Aorta (tissue), 5 donors: ENCODE data around the gene HOXC4. TPM values are rescaled to one million over a fixed set of nuclear protein-coding genes. Genes with fewer than 3 reads are reported as not detected.

ENCODE experiments used
- ATAC-seq: fragments of 200-7000 bp; cut with Tn5 transposase; one replicate; pipeline ENCODE4 v1.9.1; 2022; ENCODE audit warnings: moderate library complexity; ENCODE audit not compliant: low FRiP score
- DNase-seq, 2 donors: peaks; one replicate each; pipeline ENCODE4 v3.0.0-alpha.2; 2020
- H3K27ac ChIP-seq, 2 donors: one replicate each; pipeline ENCODE4 v1.5.1; 2013; ENCODE audit warnings: low read length in 2 of 2, mild to moderate bottlenecking in 2 of 2, moderate library complexity in 2 of 2, control low read depth in 1 of 2, inconsistent platforms in 1 of 2, low read depth in 1 of 2
- H3K27me3 ChIP-seq, 2 donors: one replicate each; pipeline ENCODE4 v1.6.1; 2013; ENCODE audit warnings: control low read depth in 1 of 2, low read length in 1 of 2, mild to moderate bottlenecking in 1 of 2, moderate library complexity in 1 of 2; ENCODE audit not compliant: insufficient read depth in 2 of 2, control insufficient read depth in 1 of 2
- H3K36me3 ChIP-seq, 2 donors: one replicate each; pipeline ENCODE4 v1.6.1; 2013; ENCODE audit warnings: control low read depth in 1 of 2, low read length in 1 of 2, mild to moderate bottlenecking in 1 of 2; ENCODE audit not compliant: insufficient read depth in 2 of 2, control insufficient read depth in 1 of 2
- H3K4me1 ChIP-seq, 2 donors: one replicate each; pipeline ENCODE4 v1.6.1; 2013; ENCODE audit warnings: low read length in 2 of 2, control low read depth in 1 of 2, mild to moderate bottlenecking in 1 of 2, moderate library complexity in 1 of 2; ENCODE audit not compliant: insufficient read depth in 2 of 2, control insufficient read depth in 1 of 2
- H3K4me3 ChIP-seq, 2 donors: one replicate each; pipeline ENCODE4 v1.5.1; 2013; ENCODE audit warnings: low read length in 2 of 2, control low read depth in 1 of 2, mild to moderate bottlenecking in 1 of 2
- H3K9me3 ChIP-seq: one replicate; pipeline ENCODE4 v1.6.1; 2013; ENCODE audit warnings: mild to moderate bottlenecking, low read length; ENCODE audit not compliant: control insufficient read depth
- whole genome bisulfite sequencing, 2 donors: extraction: QIAGEN DNeasy Blood & Tissue Kit; methylation state at CpG; one replicate each; pipeline ENCODE4 v1.1.7; 2013; 5-methylcytosine and 5-hydroxymethylcytosine counted together
- intact Hi-C, 2 donors: fragments of 100-400 bp; cut with DNase I; formaldehyde crosslinking; loops; one replicate each; pipeline versions ENCODE4 v1.14.2 to v1.15.0; 2022
- polyA plus RNA-seq, 2 donors: library from polyadenylated mRNA; stranded (reverse); fragments of 200-250 nt; gene quantifications; one replicate each; pipeline ENCODE4 v1.2.3, GENCODE V29; 2013
- total RNA-seq, 2 donors: library from RNA; stranded (reverse); fragmentation: NEBNext Ultra II Directional; extraction: Animal tissue kit (Norgen Biotek cat#: 25700); gene quantifications; one replicate each; pipeline ENCODE4 v1.2.1, GENCODE V29; 2021
- donor health status: healthy with polysubstance abuse.
- donor health status: Bipolar disorder and iron deficiency.
- donor health status: DM: no; HTN: no; CAD: no.
- donor health status: DM: no; HTN: no; CAD: no.
- donor health status: DM: yes; HTN: yes; CAD: no.

The HOXC4 gene
- total and polyA plus RNA-seq, 4 donors = 1.4 to 18.4 (median 5.9) TPM

GRCh38 chr12:54015018-54015931, 38.4 kb upstream of the HOXC4 start:
- H3K4me3 ChIP-seq = no peak overlapping the region
- DNase-seq (peak in 1 of 2 donors; percentile 36), ATAC-seq (no peak)
- H3K36me3 ChIP-seq = no peaks in the 10 kb centered on the region
- intact Hi-C loops = no loop called here
- 63 to 77% methylated on average over 23 of the region's 23 CpGs for WGBS, 2 donors
- no peak overlapping the region for H3K27ac ChIP-seq
- no peaks in the 10 kb centered on the region for H3K9me3 ChIP-seq
- no peaks in the 10 kb centered on the region for H3K4me1 ChIP-seq
- H3K27me3 ChIP-seq = no peaks in the 10 kb centered on the region

- Histone ChIP-seq H3K9me3 (no peaks in the 10 kb centered on the region), H3K4me1 (no peaks in the 10 kb centered on the region), H3K4me3 (no peak overlapping the region), H3K36me3 (no peaks in the 10 kb centered on the region), H3K27ac (no peak overlapping the region), H3K27me3 (no peaks in the 10 kb centered on the region)
- ATAC-seq (no peak), DNase-seq (peak in 1 of 2 donors; percentile 44)
- intact Hi-C loops = no loop called here
- WGBS, 2 donors = 53 to 77% methylated on average over 3 of the region's 3 CpGs
Measured at GRCh38 chr12:54016051-54016450, 37.6 kb upstream of the HOXC4 start.

GRCh38 chr12:54016478-54016964, 37.1 kb upstream of the HOXC4 start:
- no peaks in the 10 kb centered on the region for H3K36me3 ChIP-seq
- no peaks in the 10 kb centered on the region for H3K9me3 ChIP-seq
- peak; percentile 6 for ATAC-seq
- intact Hi-C loops = no loop called here
- H3K4me1 ChIP-seq = no peaks in the 10 kb centered on the region
- H3K4me3 ChIP-seq = peak overlapping the region in 1 of 2 donors; percentile 14
- 7 to 9% methylated on average over 25 of the region's 25 CpGs for WGBS, 2 donors
- DNase-seq = peak in 1 of 2 donors; percentile 46
- no peaks in the 10 kb centered on the region for H3K27me3 ChIP-seq
- no peak overlapping the region for H3K27ac ChIP-seq

GRCh38 chr12:54017027-54017788, 36.4 kb upstream of the HOXC4 start:
- WGBS, 2 donors = 2 to 3% methylated on average over 24 of the region's 24 CpGs
- intact Hi-C loops = no loop called here
- Histone ChIP-seq H3K27me3 (no peaks in the 10 kb centered on the region), H3K27ac (peak overlapping the region in 1 of 2 donors; percentile 4), H3K4me1 (no peaks in the 10 kb centered on the region), H3K36me3 (no peaks in the 10 kb centered on the region), H3K9me3 (no peaks in the 10 kb centered on the region), H3K4me3 (peak overlapping the region; percentile 14 to 51)
- ATAC-seq = peak; percentile 44
- no peak for DNase-seq

GRCh38 chr12:54017878-54018467, 35.7 kb upstream of the HOXC4 start:
- peak; percentile 92 for ATAC-seq
- H3K27me3 ChIP-seq = no peaks in the 10 kb centered on the region
- no peaks in the 10 kb centered on the region for H3K9me3 ChIP-seq
- H3K27ac ChIP-seq = peak overlapping the region; percentile 68 to 81
- H3K4me1 ChIP-seq = no peaks in the 10 kb centered on the region
- 1 to 2% methylated on average over 29 to 34 of the region's 34 CpGs for WGBS, 2 donors
- peak overlapping the region; percentile 14 to 51 for H3K4me3 ChIP-seq
- DNase-seq = peak; percentile 94 to 96
- intact Hi-C loops = no loop called here
- no peaks in the 10 kb centered on the region for H3K36me3 ChIP-seq

GRCh38 chr12:54018468-54018984, 35.1 kb upstream of the HOXC4 start:
- peak in 1 of 2 donors; percentile 90 for DNase-seq
- intact Hi-C loops = no loop called here
- Histone ChIP-seq H3K4me3 (peak overlapping the region; percentile 14 to 51), H3K4me1 (no peaks in the 10 kb centered on the region), H3K27ac (peak overlapping the region; percentile 68 to 81), H3K36me3 (no peaks in the 10 kb centered on the region), H3K9me3 (no peaks in the 10 kb centered on the region), H3K27me3 (no peaks in the 10 kb centered on the region)
- ATAC-seq = peak; percentile 30
- 21 to 22% methylated on average over 29 of the region's 29 CpGs for WGBS, 2 donors

GRCh38 chr12:54019091-54019811, 34.4 kb upstream of the HOXC4 start:
- WGBS, 2 donors = 19 to 27% methylated on average over 40 to 43 of the region's 43 CpGs
- intact Hi-C loops = no loop called here
- H3K27me3 ChIP-seq = no peaks in the 10 kb centered on the region
- H3K27ac ChIP-seq = peak overlapping the region; percentile 73 to 91
- ATAC-seq (peak; percentile 16), DNase-seq (peak in 1 of 2 donors; percentile 43)
- H3K36me3 ChIP-seq = no peaks in the 10 kb centered on the region
- no peaks in the 10 kb centered on the region for H3K9me3 ChIP-seq
- H3K4me1 ChIP-seq = no peaks in the 10 kb centered on the region
- H3K4me3 ChIP-seq = peak overlapping the region in 1 of 2 donors; percentile 5
